Mesothelial cell of epicardium (in vitro differentiated cells): ENCODE results near the gene EPB41L4A. TPM values are rescaled to one million over a fixed set of nuclear protein-coding genes. Genes with fewer than 3 reads are reported as not detected.

Experiments
- DNase-seq, 2 experiments: peaks; one replicate each; pipeline ENCODE4 v3.0.0; 2021; ENCODE audit warnings: low spot score in 2 of 2; ENCODE audit not compliant: unreplicated experiment in 2 of 2
- H3K27ac Mint-ChIP-seq: 2 replicates; pipeline ENCODE4 v1.8.0; 2021; ENCODE audit warnings: mixed read lengths
- H3K27me3 Mint-ChIP-seq: 2 replicates; pipeline ENCODE4 v1.8.0; 2021; ENCODE audit warnings: low read depth, mixed read lengths
- H3K36me3 Mint-ChIP-seq: 2 replicates; pipeline ENCODE4 v1.8.0; 2021; ENCODE audit warnings: mixed read lengths
- H3K4me1 Mint-ChIP-seq: 2 replicates; pipeline ENCODE4 v1.8.0; 2021; ENCODE audit warnings: mixed read lengths
- H3K4me3 Mint-ChIP-seq: 2 replicates; pipeline ENCODE4 v1.8.0; 2021; ENCODE audit warnings: mild to moderate bottlenecking, moderate library complexity, mixed read lengths
- H3K9me3 Mint-ChIP-seq: 2 replicates; pipeline ENCODE4 v1.8.0; 2021; ENCODE audit warnings: mixed read lengths
- total RNA-seq: library from RNA; stranded (reverse); gene quantifications from 3 replicates; pipeline ENCODE4 v1.2.1, GENCODE V29; 2021
- TF ChIP-seq, protein P1 (sequence below): fragments of 200-600 bp; sonication (generic); IDR thresholded peaks from one replicate; pipeline ENCODE4 v1.5.0; 2021; ENCODE audit warnings: antibody characterized with exemption; ENCODE audit not compliant: unreplicated experiment

Gene EPB41L4A
- total RNA-seq, 1 donor from 2014 or later = 39.3 TPM

DNA sequence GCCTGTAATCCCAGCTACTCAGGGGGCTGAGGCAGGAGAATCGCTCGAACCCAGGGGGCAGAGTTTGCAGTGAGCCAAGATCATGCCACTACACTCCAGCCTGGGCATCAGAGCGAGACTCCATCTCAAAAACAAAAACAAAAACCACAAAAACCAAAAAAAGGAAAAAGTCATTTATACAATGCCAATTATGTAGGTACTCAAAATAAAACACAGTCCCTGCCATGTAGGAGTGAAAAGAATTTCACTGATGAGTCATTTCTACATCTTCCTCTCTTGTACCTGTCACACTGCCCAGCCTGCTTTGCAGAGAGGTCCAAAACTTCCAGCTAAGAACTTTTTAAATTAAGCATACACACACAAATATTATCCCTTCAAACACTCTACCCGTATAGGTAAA lies 215.8 kb downstream of the EPB41L4A start:
- Mint-ChIP-seq H3K27ac (no peak overlapping the region), H3K27me3 (no peaks in the 10 kb centered on the region), H3K4me1 (peaks cover 15% of the 10 kb centered on the region), H3K4me3 (no peak overlapping the region), H3K36me3 (peaks cover 18% of the 10 kb centered on the region), H3K9me3 (no peaks in the 10 kb centered on the region)
- DNase-seq = no peak
- TF ChIP-seq, protein P1, sequence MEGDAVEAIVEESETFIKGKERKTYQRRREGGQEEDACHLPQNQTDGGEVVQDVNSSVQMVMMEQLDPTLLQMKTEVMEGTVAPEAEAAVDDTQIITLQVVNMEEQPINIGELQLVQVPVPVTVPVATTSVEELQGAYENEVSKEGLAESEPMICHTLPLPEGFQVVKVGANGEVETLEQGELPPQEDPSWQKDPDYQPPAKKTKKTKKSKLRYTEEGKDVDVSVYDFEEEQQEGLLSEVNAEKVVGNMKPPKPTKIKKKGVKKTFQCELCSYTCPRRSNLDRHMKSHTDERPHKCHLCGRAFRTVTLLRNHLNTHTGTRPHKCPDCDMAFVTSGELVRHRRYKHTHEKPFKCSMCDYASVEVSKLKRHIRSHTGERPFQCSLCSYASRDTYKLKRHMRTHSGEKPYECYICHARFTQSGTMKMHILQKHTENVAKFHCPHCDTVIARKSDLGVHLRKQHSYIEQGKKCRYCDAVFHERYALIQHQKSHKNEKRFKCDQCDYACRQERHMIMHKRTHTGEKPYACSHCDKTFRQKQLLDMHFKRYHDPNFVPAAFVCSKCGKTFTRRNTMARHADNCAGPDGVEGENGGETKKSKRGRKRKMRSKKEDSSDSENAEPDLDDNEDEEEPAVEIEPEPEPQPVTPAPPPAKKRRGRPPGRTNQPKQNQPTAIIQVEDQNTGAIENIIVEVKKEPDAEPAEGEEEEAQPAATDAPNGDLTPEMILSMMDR = no peak

DNA sequence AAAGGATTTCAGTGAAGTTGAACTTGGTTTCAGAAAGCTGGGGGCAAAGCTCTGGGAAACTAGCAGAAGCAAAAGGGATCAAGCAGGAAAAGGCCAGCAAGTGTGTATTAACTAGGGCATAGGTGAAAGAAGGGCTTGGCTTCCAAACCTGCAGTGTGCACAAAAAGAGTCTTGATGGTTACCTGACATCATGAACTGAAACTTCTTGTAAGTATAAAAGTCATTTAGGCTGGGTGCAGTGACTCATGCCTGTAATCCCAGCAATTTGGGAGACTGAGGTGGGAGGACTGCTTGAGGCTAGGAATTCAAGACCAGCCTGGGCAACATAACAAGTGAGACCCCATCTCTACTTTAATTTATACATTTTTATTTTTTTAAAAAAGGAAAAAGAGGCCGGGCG lies 216.4 kb downstream of the EPB41L4A start:
- Mint-ChIP-seq H3K27me3 (no peaks in the 10 kb centered on the region), H3K4me1 (peaks cover 15% of the 10 kb centered on the region)

DNA sequence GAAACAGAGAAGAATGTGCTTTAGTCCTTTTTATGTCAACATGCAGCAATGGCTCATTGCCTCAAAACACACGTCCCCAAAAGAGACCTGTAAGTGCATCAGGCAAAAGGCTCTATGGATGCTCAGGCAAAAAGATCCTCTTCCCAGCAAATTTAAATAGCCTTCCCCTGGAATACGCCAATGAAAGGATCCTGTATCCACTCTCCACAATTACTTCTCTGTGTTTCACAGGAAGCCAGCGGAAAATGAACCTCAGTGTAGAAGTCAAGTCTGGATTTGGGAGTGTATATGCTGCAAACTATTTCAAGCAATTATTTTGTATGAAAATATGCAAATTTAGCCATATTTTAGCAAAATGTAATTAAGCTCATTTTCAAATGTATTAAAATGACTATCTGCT lies 217.9 kb downstream of the EPB41L4A start:
- Mint-ChIP-seq H3K9me3 (no peaks in the 10 kb centered on the region), H3K36me3 (peaks cover 6% of the 10 kb centered on the region), H3K27ac (no peak overlapping the region), H3K4me1 (peaks cover 15% of the 10 kb centered on the region), H3K4me3 (no peak overlapping the region), H3K27me3 (no peaks in the 10 kb centered on the region)
- TF ChIP-seq, protein P1 = no peak
- no peak for DNase-seq

More for the DNA sequence above, 216.4 kb downstream of the EPB41L4A start:
- no peaks in the 10 kb centered on the region for H3K9me3 Mint-ChIP-seq
- DNase-seq = no peak
- TF ChIP-seq, protein P1 = no peak
- H3K4me3 Mint-ChIP-seq = no peak overlapping the region
- peaks cover 16% of the 10 kb centered on the region for H3K36me3 Mint-ChIP-seq
- H3K27ac Mint-ChIP-seq = no peak overlapping the region

DNA sequence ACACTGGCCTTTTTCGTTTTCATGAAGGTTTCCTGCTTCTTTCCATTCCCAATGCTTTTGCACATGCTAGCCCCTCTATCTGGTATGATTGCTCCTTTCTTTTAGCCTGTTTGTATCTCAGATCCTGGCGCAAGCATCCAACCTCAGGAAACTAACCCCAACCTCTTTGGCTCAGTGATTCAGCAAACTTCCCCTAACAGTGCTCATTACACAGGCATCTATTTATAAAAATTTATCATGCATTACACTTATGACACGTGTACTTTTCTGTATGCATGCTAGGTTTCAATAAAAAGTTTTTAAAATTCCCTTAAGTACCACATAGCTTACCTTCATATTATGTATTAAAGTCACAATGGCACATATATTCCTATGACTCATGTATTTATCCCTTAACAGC lies 218.9 kb downstream of the EPB41L4A start:
- H3K4me1 Mint-ChIP-seq = peaks cover 7% of the 10 kb centered on the region

DNA sequence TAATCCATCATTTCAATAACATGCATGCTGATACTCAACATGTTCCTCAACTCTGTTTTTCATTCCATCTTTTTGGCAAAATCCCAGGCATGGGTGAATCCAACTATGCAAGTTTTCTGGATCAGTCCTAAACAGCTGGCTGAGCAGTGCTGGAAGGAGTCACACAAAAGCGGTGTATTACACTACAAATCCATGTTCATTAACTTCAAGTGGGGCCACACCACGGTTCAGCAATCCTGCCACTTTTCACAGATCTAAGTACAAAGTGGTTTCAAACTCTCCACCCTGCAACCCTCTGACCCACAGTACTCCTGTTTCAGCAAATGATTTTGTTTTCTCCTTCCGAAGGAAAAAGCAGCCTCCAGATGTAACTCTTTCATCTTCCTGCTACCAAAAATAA lies 222.5 kb downstream of the EPB41L4A start:
- H3K4me1 Mint-ChIP-seq = no peaks in the 10 kb centered on the region
- DNase-seq = no peak
- H3K27ac Mint-ChIP-seq = no peak overlapping the region
- H3K4me3 Mint-ChIP-seq = no peak overlapping the region
- no peaks in the 10 kb centered on the region for H3K27me3 Mint-ChIP-seq
- H3K9me3 Mint-ChIP-seq = no peaks in the 10 kb centered on the region
- TF ChIP-seq, protein P1 = no peak
- peaks cover 2% of the 10 kb centered on the region for H3K36me3 Mint-ChIP-seq

More for the DNA sequence above, 218.9 kb downstream of the EPB41L4A start:
- no peak overlapping the region for H3K27ac Mint-ChIP-seq
- DNase-seq = no peak
- TF ChIP-seq, protein P1 = no peak
- no peaks in the 10 kb centered on the region for H3K9me3 Mint-ChIP-seq
- H3K4me3 Mint-ChIP-seq = no peak overlapping the region
- no peaks in the 10 kb centered on the region for H3K27me3 Mint-ChIP-seq
- peaks cover 6% of the 10 kb centered on the region for H3K36me3 Mint-ChIP-seq

DNA sequence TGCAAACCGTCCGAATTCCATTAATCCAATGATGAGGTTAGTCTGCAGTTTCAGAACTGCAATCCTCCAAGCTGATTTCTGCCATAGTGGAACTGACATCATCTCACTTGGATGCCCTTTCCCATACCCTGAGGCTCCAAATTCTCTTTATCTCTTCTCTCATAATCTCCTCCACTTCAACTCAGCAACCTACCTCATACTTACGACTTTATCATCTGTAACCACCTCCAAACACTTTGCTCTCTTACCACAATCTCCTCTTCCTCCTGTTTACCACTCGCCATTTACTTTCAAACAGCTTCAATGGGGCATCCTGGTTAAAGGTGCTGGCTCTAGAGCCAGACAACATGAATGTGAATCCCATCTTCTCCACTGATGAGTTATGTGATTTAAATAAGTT lies 223.2 kb downstream of the EPB41L4A start:
- Mint-ChIP-seq H3K27me3 (no peaks in the 10 kb centered on the region), H3K4me1 (no peaks in the 10 kb centered on the region), H3K4me3 (no peak overlapping the region), H3K27ac (no peak overlapping the region), H3K36me3 (peaks cover 2% of the 10 kb centered on the region), H3K9me3 (no peaks in the 10 kb centered on the region)
- TF ChIP-seq, protein P1 = no peak
- DNase-seq = no peak
